Thoracic aorta (tissue), 2 donors: Measurements from ENCODE around the gene RABIF. TPM values are rescaled to one million over a fixed set of nuclear protein-coding genes. Genes with fewer than 3 reads are reported as not detected.

Experiments used
- ATAC-seq: fragments of 150-250 bp; one replicate; pipeline ENCODE4 v1.8.0; 2017; ENCODE audit warnings: low read depth; ENCODE audit not compliant: insufficient number of reproducible peaks, low FRiP score
- DNase-seq: peaks from one replicate; pipeline ENCODE4 v3.0.0-alpha.2; 2020; ENCODE audit warnings: low spot score
- H3K27ac ChIP-seq, 2 donors: fragments of 200-600 bp; sonication (generic); 1 replicate in 1 of 2; 2 replicates in 1 of 2; pipeline ENCODE4 v1.5.1; 2016; ENCODE audit warnings: mild to moderate bottlenecking in 2 of 2, moderate library complexity in 2 of 2
- H3K27me3 ChIP-seq: fragments of 200-600 bp; sonication (generic); replicated peaks from 2 replicates; pipeline ENCODE4 v1.6.0; 2016; ENCODE audit warnings: mild to moderate bottlenecking; ENCODE audit not compliant: insufficient read depth
- H3K36me3 ChIP-seq: fragments of 200-600 bp; sonication (generic); one replicate; pipeline ENCODE4 v1.5.1; 2016
- H3K4me1 ChIP-seq, 2 donors: fragments of 200-600 bp; sonication (generic); 1 replicate in 1 of 2; 2 replicates in 1 of 2; pipeline versions ENCODE4 v1.5.1 to v1.6.0; 2016; ENCODE audit warnings: low read depth in 2 of 2, mild to moderate bottlenecking in 1 of 2; ENCODE audit not compliant: control insufficient read depth in 1 of 2
- H3K4me3 ChIP-seq: fragments of 200-600 bp; sonication (generic); 2 replicates; pipeline ENCODE4 v1.5.1; 2016; ENCODE audit warnings: mild to moderate bottlenecking
- H3K9me3 ChIP-seq: fragments of 200-600 bp; sonication (generic); 2 replicates; pipeline ENCODE4 v1.5.1; 2016
- CTCF ChIP-seq: fragments of 200-600 bp; sonication (generic); IDR thresholded peaks from one replicate; pipeline ENCODE4 v1.5.1; 2019; ENCODE audit warnings: antibody characterized with exemption
- total RNA-seq, 2 donors: library from RNA; depleted of rRNA; stranded (reverse); fragments of >200 nt; gene quantifications; one replicate each; pipeline versions ENCODE4 v1.1.0 to v1.2.3, GENCODE V29; 2016

RABIF gene
- total RNA-seq, 2 donors from 2014 or later, result 5.0 to 6.0 TPM

GRCh38 chr1:202890392-202890791 lies 1.4 kb upstream of the RABIF start:
- DNase-seq, result no peak
- Histone ChIP-seq H3K4me1 (peaks cover 6 to 13% of the 10 kb centered on the region in 2 donors), H3K36me3 (peaks cover 20% of the 10 kb centered on the region), H3K4me3 (no peak overlapping the region), H3K9me3 (no peaks in the 10 kb centered on the region), H3K27ac (no peak overlapping the region), H3K27me3 (no peaks in the 10 kb centered on the region)
- no peak for ATAC-seq
- no peak for TF ChIP-seq CTCF

GRCh38 chr1:202888221-202888530 lies 773 bp downstream of the RABIF start:
- DNase-seq, result no peak
- peaks cover 6 to 13% of the 10 kb centered on the region in 2 donors for H3K4me1 ChIP-seq
- peaks cover 11% of the 10 kb centered on the region for H3K36me3 ChIP-seq
- H3K27me3 ChIP-seq, result no peaks in the 10 kb centered on the region
- peak; percentile 1 for ATAC-seq
- no peak for TF ChIP-seq CTCF
- H3K9me3 ChIP-seq, result no peaks in the 10 kb centered on the region
- H3K27ac ChIP-seq, result peak overlapping the region; percentile 74 to 82
- peak overlapping the region; percentile 88 for H3K4me3 ChIP-seq

GRCh38 chr1:202880961-202881460 lies 7.9 kb downstream of the RABIF start:
- Histone ChIP-seq H3K27me3 (no peaks in the 10 kb centered on the region), H3K36me3 (peaks cover 13% of the 10 kb centered on the region), H3K4me3 (no peak overlapping the region), H3K9me3 (no peaks in the 10 kb centered on the region), H3K27ac (no peak overlapping the region), H3K4me1 (no peaks in the 10 kb centered on the region)
- ATAC-seq, result no peak
- no peak for TF ChIP-seq CTCF
- DNase-seq, result no peak

- no peaks in the 10 kb centered on the region for H3K9me3 ChIP-seq
- ATAC-seq (no peak), DNase-seq (no peak)
- H3K27me3 ChIP-seq, result no peaks in the 10 kb centered on the region
- no peak overlapping the region for H3K27ac ChIP-seq
- no peak overlapping the region for H3K4me3 ChIP-seq
- H3K36me3 ChIP-seq, result peaks cover 13% of the 10 kb centered on the region
- no peaks in the 10 kb centered on the region for H3K4me1 ChIP-seq
- TF ChIP-seq CTCF, result no peak
Measured at GRCh38 chr1:202880062-202880461, 8.9 kb downstream of the RABIF start.

- TF ChIP-seq CTCF, result no peak
- no peak overlapping the region for H3K4me3 ChIP-seq
- no peaks in the 10 kb centered on the region for H3K9me3 ChIP-seq
- H3K27ac ChIP-seq, result no peak overlapping the region
- ATAC-seq (no peak), DNase-seq (no peak)
- no peaks in the 10 kb centered on the region for H3K27me3 ChIP-seq
- H3K36me3 ChIP-seq, result peaks cover 13% of the 10 kb centered on the region
- no peaks in the 10 kb centered on the region for H3K4me1 ChIP-seq
Measured at GRCh38 chr1:202879128-202879527, 9.8 kb downstream of the RABIF start.
